SIG-M5 (cell line): ENCODE results near the gene KCTD8.

Source experiments
- DNase-seq: peaks from one replicate; lab custom pipeline; 2025; lab: John Stamatoyannopoulos, UW

The KCTD8 gene

DNA sequence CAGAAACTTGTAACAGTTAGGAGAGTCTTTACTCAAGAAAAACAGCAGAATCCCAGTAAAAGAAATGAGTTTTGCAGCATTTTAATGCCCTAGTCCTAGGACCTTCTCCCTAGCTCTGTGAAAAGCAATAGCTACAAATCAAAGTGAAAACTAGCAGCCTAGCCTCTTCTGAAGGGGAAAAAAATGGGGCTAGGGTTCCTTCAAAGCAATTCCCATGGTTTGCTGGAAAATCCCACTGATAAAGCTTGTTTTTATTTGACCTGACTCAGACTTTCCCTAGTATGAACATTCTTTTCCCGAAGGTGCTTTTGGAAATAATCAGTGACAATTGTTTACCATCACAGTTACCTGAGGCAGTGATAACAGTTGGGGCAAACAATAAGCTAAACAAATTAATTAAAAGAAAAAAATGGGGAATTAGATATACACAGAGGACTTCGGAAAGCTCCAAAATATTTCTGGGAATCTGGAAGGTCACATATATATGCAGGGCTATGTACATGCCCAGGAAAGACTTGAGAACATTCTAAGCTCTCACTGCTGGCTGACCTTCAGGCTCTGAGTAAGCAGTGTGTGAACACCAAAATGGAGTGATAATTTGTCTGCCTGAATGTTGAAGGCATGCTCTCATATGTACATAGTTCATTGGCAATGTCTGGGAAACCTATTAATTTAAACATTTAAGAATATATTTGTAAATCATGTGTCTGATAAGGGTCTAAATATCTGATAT is 285.9 kb downstream of the KCTD8 start:
- DNase-seq, result no peak

DNA sequence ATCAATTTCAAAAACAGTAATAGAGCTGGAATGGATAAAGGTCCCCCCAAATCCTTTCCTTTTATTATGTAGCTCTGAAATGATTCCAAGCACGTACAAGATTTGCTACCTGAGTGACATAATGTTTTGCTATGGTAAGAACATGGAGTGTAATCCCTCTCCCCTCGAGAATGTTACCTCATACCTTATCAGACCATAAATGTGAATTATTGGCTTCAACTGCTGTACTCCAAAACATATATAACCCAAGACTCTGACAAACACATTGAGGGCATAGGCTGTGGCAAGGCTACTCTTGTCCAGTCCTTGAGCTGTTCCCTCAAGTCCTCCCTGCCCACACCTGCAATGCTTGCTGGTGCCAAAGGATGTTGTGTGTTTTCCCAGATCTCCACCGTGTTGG is 286.9 kb downstream of the KCTD8 start:
- DNase-seq, result no peak

DNA sequence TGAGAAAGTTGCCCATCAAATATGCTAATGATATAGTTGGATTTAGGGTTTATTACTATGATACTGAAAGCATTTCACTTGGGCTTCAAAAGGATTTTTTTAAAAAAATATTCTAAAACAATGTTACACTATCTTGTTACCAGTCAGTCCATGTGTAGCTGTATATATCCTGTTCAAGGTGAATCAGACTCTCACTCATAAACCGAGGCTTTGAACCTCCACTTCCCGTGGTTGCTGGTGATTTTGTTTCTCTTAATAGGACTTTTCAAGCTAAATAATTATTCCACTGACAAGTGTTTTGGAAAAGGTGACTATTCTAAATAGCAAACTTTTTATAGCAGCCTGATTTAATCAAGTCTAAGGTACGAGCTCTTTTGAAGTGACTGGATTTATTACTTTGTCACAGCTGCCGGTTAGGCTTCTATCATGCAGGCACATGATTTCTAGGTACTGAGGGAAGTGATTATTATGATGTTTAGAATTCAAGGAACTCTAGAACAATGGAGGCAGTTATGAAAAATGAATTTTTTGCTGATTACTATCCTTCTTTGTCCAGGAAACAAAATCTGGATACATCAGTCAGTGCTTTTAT is 287.7 kb downstream of the KCTD8 start:
- no peak for DNase-seq

DNA sequence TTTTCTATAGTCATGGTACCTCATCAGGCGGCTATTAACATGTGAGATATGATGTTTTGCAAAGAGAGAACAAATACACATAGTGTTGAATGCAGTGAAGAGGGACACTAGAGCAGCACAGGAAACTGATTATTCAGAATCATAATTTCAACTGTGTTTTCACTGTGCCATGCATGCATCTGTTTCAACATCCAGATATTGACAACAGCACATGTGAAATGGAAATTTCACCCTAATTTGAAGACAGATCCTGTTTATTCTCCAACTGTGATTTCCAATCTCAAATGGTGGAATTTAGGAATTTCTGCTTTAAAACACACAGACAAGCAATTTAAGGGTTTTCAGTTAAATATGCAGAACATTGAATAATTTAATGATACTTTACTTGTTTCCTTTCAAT is 288.6 kb downstream of the KCTD8 start:
- DNase-seq, result no peak

DNA sequence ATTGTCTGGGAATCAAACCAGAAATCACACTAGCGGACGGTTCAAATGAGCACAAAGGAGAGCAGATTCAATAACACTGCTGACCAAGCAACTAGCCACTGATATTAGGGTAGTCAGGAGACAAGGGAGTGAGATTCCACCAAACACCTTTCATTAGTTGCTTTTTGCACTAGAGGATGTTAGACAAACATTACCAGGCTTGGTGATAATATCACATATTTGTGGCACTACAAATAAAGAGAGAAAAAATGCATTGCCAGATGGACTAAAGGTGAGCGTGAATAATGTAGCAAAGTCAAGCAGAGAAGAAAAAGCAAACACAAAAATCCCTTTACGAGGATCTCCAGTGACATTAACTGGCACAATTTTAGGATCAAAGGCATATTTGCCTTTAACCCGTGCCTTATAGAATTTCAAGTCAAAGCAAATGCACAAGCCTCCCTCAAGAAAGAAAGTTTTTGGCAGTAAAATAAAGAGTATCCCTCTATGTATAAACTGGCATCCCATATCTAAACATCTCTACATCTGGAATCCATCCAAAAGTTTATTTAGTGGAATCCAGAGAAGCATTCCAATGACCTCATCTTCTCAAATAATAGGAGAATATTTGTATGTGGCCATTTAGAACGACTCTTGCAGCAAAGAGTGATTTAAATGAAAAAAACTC is 290.9 kb downstream of the KCTD8 start:
- DNase-seq, result no peak

DNA sequence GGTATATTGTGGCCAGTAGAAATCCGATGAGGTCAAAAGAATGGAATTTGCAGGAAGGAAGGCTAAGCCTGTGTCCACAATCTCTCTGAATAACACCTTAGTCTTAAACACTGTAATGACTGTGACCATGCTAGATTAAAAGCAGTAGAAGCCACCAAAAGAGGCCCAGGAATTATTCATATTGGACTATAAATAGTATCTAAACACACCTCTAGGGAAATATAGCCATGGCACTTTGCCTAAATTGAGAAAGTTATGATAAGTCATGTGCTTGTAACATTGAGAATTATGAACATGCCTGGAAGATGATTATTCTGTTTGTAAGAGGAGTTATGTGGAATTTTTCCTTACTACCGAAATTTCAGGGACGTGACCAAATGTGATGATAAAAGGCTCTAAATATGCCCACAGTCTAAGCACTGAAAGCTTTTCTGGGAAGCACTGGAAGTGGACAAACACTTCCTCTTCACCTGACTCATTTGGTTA is 298.5 kb downstream of the KCTD8 start:
- no peak for DNase-seq

DNA sequence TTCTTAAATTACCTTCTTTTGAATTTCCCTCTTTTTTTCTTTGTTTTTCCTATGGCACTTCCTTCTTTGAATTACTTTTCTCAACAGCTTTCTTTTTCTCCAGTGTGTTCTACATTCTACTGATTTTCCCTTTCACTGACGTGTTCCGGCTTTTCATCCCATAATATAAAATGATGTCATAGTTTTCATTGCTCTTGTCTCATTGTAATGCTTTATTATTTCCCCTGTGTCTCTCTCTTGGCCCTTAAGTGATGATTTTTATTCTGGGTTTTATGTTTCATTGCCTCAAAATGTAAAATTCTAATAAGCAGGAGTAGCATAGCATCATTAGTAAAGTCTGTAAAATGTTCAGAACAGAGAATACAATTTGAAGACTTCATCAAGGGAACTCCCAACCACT is 299.3 kb downstream of the KCTD8 start:
- no peak for DNase-seq

DNA sequence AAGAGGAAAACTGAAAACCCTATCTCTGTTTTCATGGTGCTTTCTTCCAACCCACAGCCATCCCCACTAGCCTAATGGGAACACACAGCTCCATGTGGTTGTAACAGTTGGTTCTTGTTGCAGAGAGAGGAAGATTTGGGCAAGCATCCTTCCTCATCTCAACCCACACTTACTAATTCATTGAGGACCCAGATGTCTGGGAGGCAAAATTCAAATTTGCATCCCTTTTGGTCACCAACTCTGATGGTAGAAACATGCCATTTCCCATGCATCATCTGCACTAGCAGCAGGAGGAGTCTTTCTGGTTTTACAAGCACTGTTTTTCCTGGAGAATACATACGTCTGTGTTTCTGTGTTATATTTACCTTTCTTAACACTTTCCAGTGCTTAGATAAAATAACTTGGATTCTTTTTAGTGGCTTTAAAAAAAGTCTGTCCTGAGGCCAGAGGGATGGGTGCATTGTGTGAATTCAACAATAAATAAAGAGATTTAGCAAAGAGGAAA is 301.0 kb downstream of the KCTD8 start:
- no peak for DNase-seq

DNA sequence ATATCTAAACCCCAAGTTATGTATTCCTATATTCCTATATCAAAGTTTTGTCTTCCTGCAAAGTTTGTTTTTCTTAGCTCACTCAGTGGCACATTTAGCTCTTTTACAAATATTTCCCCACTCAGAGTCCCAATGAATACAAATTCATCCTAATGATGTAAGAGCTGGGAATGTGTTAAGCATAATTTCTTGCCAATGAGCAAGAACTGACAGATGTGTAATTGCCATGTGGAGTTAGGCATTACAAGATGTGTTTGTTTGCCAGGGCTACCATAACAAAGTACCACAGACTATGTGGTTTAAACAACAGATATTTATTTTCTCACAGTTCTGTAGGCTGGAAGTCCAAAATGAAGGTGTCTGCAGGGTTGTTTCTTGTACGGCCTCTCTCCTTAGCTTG is 302.1 kb downstream of the KCTD8 start:
- DNase-seq, result no peak

DNA sequence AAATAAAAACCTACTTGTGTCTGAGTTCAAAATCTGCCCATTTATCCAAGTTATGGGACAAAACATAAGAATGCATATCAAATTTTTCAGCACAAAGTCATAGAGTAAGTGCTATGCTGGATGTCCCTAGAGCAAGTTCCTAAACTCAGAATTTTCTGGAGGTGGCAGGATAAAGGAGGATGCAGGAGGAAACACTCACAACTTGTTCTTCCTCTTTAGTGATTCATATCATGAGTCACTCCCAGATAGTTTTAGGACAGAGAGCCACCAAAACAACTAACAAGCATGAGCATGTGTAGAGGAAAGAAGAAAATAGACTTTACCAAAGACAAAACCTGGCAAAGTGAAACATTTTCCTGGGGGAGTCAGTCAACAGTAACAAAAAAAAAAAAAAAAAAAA is 302.7 kb downstream of the KCTD8 start:
- no peak for DNase-seq

DNA sequence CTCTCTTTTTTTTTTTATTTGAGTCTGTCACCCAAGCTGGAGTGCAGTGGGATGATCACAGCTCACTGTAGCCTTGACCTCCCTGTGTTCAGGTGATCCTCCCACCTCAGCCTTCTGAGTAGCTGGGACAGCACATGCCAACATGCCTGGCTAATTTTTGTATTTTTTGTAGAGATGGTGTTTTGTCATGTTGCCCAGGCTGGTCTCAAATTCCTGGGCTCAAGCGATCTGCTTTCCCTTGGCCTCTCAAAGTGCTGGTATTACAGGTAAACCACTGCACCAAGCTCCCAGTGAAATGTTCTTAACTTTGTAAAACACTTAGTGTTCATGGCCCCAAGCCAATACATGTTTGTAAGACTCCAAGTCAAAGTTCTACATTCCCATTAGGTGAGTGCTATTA is 316.1 kb downstream of the KCTD8 start:
- no peak for DNase-seq
